T-cell (primary cell): ENCODE measurements around the gene HOXB7. TPM values are rescaled to one million over a fixed set of nuclear protein-coding genes. Genes with fewer than 3 reads are reported as not detected.
A peak's percentile ranks its signal among the peaks of the same experiment; 100 is the strongest.

ENCODE experiments used
- ATAC-seq, 4 experiments: fragments of 200-7000 bp in 3 of 4; fragments of 150-1000 bp in 1 of 4; cut with Tn5 transposase; replicated peaks in 1 of 4; 1 replicate in 3 of 4; 2 replicates in 1 of 4; pipeline ENCODE4 v1.10.0; 2021; ENCODE audit warnings: moderate library complexity in 3 of 4, mild to moderate bottlenecking in 2 of 4, moderate number of reproducible peaks in 1 of 4
- CTCF ChIA-PET, 2 donors: fragments of 300-600 bp; sonication (Branson Sonifier 250); formaldehyde crosslinking; loops; one replicate each; lab custom pipeline; 2022; ENCODE audit warnings: antibody characterized with exemption in 2 of 2; lab: Charles Lee
- POLR2A ChIA-PET, 2 donors: fragments of 300-600 bp; sonication (Branson Sonifier 250); formaldehyde crosslinking; loops; one replicate each; lab custom pipeline; 2022; ENCODE audit warnings: antibody characterized with exemption in 2 of 2; lab: Charles Lee
- DNase-seq, 35 experiments: peaks; one replicate each; pipeline versions ENCODE4 v3.0.0 to v3.0.0-alpha.2; 2013 to 2023
- H3K27ac ChIP-seq: one replicate; pipeline ENCODE4 v1.5.1; 2013; ENCODE audit warnings: low read length
- H3K27me3 ChIP-seq, 2 experiments: replicated peaks in 1 of 2; 1 replicate in 1 of 2; 2 replicates in 1 of 2; pipeline versions ENCODE4 v1.6.1 to v1.7.0; 2013; ENCODE audit warnings: low read length in 1 of 2, mixed read lengths in 1 of 2; ENCODE audit not compliant: control insufficient read depth in 2 of 2, insufficient read depth in 2 of 2; ENCODE audit errors: extremely low read depth in 1 of 2
- H3K36me3 ChIP-seq, 2 donors: 1 replicate in 1 of 2; 2 replicates in 1 of 2; pipeline versions ENCODE4 v1.6.1 to v1.7.0; 2013; ENCODE audit warnings: low read length in 1 of 2; ENCODE audit not compliant: control insufficient read depth in 2 of 2, insufficient read depth in 1 of 2; ENCODE audit errors: extremely low read depth in 1 of 2
- H3K4me1 ChIP-seq, 2 experiments: 1 replicate in 1 of 2; 2 replicates in 1 of 2; pipeline versions ENCODE4 v1.6.1 to v1.7.0; 2013; ENCODE audit warnings: low read length in 2 of 2, mixed read lengths in 1 of 2; ENCODE audit not compliant: insufficient read depth in 2 of 2, control insufficient read depth in 1 of 2; ENCODE audit errors: extremely low read depth in 1 of 2
- H3K4me3 ChIP-seq, 2 donors: 1 replicate in 1 of 2; 2 replicates in 1 of 2; pipeline versions ENCODE4 v1.5.1 to v1.7.0; 2013; ENCODE audit warnings: mild to moderate bottlenecking in 2 of 2, low read length in 1 of 2, moderate library complexity in 1 of 2; ENCODE audit not compliant: control insufficient read depth in 1 of 2; ENCODE audit errors: extremely low read depth in 1 of 2
- H3K9me3 ChIP-seq: 2 replicates; pipeline ENCODE4 v1.7.0; 2013
- H3K27ac Mint-ChIP-seq, 2 donors: one replicate each; pipeline ENCODE4 v1.8.0; 2020 to 2021; ENCODE audit warnings: mild to moderate bottlenecking in 2 of 2, mixed read lengths in 2 of 2
- H3K27me3 Mint-ChIP-seq, 2 donors: one replicate each; pipeline ENCODE4 v1.8.0; 2021 to 2022; ENCODE audit warnings: mixed read lengths in 2 of 2
- H3K36me3 Mint-ChIP-seq: one replicate; pipeline ENCODE4 v1.8.0; 2021; ENCODE audit warnings: mixed read lengths
- H3K4me1 Mint-ChIP-seq, 3 donors: one replicate each; pipeline ENCODE4 v1.8.0; 2020 to 2022; ENCODE audit warnings: mixed read lengths in 3 of 3, mild to moderate bottlenecking in 1 of 3
- H3K4me3 Mint-ChIP-seq, 3 donors: one replicate each; pipeline ENCODE4 v1.8.0; 2020 to 2022; ENCODE audit warnings: mild to moderate bottlenecking in 3 of 3, mixed read lengths in 3 of 3, moderate library complexity in 3 of 3
- H3K9me3 Mint-ChIP-seq, 3 donors: one replicate each; pipeline ENCODE4 v1.8.0; 2020 to 2022; ENCODE audit warnings: mixed read lengths in 3 of 3
- WGBS: methylation state at CpG from one replicate; pipeline ENCODE4 v1.1.5; 2013; ENCODE audit warnings: missing lambda C conversion rate; ENCODE audit not compliant: insufficient coverage; 5-methylcytosine and 5-hydroxymethylcytosine counted together
- total RNA-seq, 35 experiments: library from RNA in 6 of 35; stranded (reverse) in 6 of 35; fragments of 120-200 nt in 1 of 35; gene quantifications; one replicate each; pipeline versions ENCODE4 v1.2.1 to v1.2.4 and lab custom pipeline; 2013 to 2026

Gene HOXB7
- total RNA-seq, 5 donors from 2014 or later (not counting 1 experiment from before 2014, with no cell fraction given): 0.47 to 0.66 (median 0.60) TPM; not detected in 2

- Mint-ChIP-seq H3K4me3 (peak overlapping the region in 1 of 3 donors; percentile 82), H3K9me3 (no peaks in the 10 kb centered on the region), H3K4me1 (peaks cover 27 to 33% (median 31%) of the 10 kb centered on the region in 3 donors), H3K36me3 (no peaks in the 10 kb centered on the region), H3K27ac (no peak overlapping the region), H3K27me3 (peaks cover 87 to 88% of the 10 kb centered on the region in 2 donors)
- DNase-seq: no peak
- ChIA-PET CTCF (interaction anchor here (0.5 to 1.8 kb wide), 3 partner anchors 140 to 325 kb away, joined by 3 to 10 read pairs (median 5); no protein-coding TSS in a partner anchor), POLR2A (interaction anchor here in 1 of 2 donors (0.5 kb wide), 1 partner anchor 188 kb away, joined by 10 read pairs; no protein-coding TSS in a partner anchor)
- no peaks in the 10 kb centered on the region for H3K36me3 ChIP-seq
- 90% methylated on average over 2 of the region's 10 CpGs for WGBS
- no peak overlapping the region for H3K27ac ChIP-seq
- ATAC-seq: no peak
- no peak overlapping the region for H3K4me3 ChIP-seq
- H3K27me3 ChIP-seq: peaks cover 0 to 85% of the 10 kb centered on the region in 2 experiments
- H3K4me1 ChIP-seq: peaks cover 4 to 33% of the 10 kb centered on the region in 2 experiments
- no peaks in the 10 kb centered on the region for H3K9me3 ChIP-seq
Measured at GRCh38 chr17:48591255-48592056, 19.4 kb downstream of the HOXB7 start.

- ChIA-PET CTCF (interaction anchor here (0.8 to 1.0 kb wide), 2 partner anchors 11 to 239 kb away, joined by 6 to 8 read pairs; no protein-coding TSS in a partner anchor), POLR2A (interaction anchor here (0.6 kb wide), 2 partner anchors 88 to 424 kb away, joined by 4 to 6 read pairs; no protein-coding TSS in a partner anchor)
- Mint-ChIP-seq H3K27me3 (peaks cover 88 to 89% of the 10 kb centered on the region in 2 donors), H3K9me3 (no peaks in the 10 kb centered on the region), H3K27ac (no peak overlapping the region), H3K36me3 (no peaks in the 10 kb centered on the region), H3K4me1 (peaks cover 30 to 38% (median 33%) of the 10 kb centered on the region in 3 donors), H3K4me3 (no peak overlapping the region)
- Histone ChIP-seq H3K4me3 (no peak overlapping the region), H3K27ac (no peak overlapping the region), H3K4me1 (peaks cover 9 to 33% of the 10 kb centered on the region in 2 experiments), H3K36me3 (no peaks in the 10 kb centered on the region), H3K9me3 (no peaks in the 10 kb centered on the region), H3K27me3 (peaks cover 0 to 85% of the 10 kb centered on the region in 2 experiments)
- ATAC-seq (no peak), DNase-seq (no peak)
Measured at GRCh38 chr17:48590607-48591161, 20.1 kb downstream of the HOXB7 start.

GRCh38 chr17:48589831-48590606, 20.8 kb downstream of the HOXB7 start, which contains the start of gene HOXB3:
HOXB3 (minus strand) TSS chr17:48590241; CDS start chr17:48552474, 37,767 bp downstream.
- Mint-ChIP-seq H3K36me3 (no peaks in the 10 kb centered on the region), H3K4me1 (peaks cover 37 to 41% (median 39%) of the 10 kb centered on the region in 3 donors)
- no peak for ATAC-seq

GRCh38 chr17:48589060-48589830, 21.6 kb downstream of the HOXB7 start:
- Mint-ChIP-seq H3K36me3 (no peaks in the 10 kb centered on the region), H3K27me3 (peaks cover 87% of the 10 kb centered on the region in 2 donors), H3K4me3 (no peak overlapping the region), H3K4me1 (peaks cover 39 to 43% (median 42%) of the 10 kb centered on the region in 3 donors), H3K27ac (no peak overlapping the region), H3K9me3 (no peaks in the 10 kb centered on the region)
- Histone ChIP-seq H3K9me3 (no peaks in the 10 kb centered on the region), H3K4me3 (no peak overlapping the region), H3K4me1 (peaks cover 11 to 42% of the 10 kb centered on the region in 2 experiments), H3K36me3 (no peaks in the 10 kb centered on the region), H3K27me3 (peaks cover 0 to 81% of the 10 kb centered on the region in 2 experiments), H3K27ac (no peak overlapping the region)
- ChIA-PET CTCF (interaction anchor here (0.5 to 2.0 kb wide), 8 partner anchors 12 to 281 kb away, joined by 3 to 8 read pairs (median 4); no protein-coding TSS in a partner anchor), POLR2A (interaction anchor here in 1 of 2 donors (0.6 kb wide), 1 partner anchor 25 kb away, joined by 4 read pairs; no protein-coding TSS in a partner anchor)
- 26% methylated on average over 3 of the region's 10 CpGs for WGBS
- peak in 1 of 35 experiments; percentile 14 for DNase-seq
- ATAC-seq: no peak

More at GRCh38 chr17:48589831-48590606, 20.8 kb downstream of the HOXB7 start, which contains the start of gene HOXB3:
- DNase-seq: peak in 1 of 35 experiments; percentile 4
- Histone ChIP-seq H3K27ac (no peak within 1 kb of the TSS), H3K4me3 (no peak within 1 kb of the TSS), H3K36me3 (no peaks in the 10 kb centered on the region), H3K27me3 (peaks cover 0 to 84% of the 10 kb centered on the region in 2 experiments), H3K4me1 (peaks cover 11 to 39% of the 10 kb centered on the region in 2 experiments), H3K9me3 (no peaks in the 10 kb centered on the region)
- WGBS: 51% methylated on average over 5 of the region's 23 CpGs
- Mint-ChIP-seq H3K4me3 (no peak within 1 kb of the TSS), H3K27ac (no peak within 1 kb of the TSS), H3K27me3 (peaks cover 87 to 88% of the 10 kb centered on the region in 2 donors), H3K9me3 (no peaks in the 10 kb centered on the region)
- ChIA-PET POLR2A (interaction anchor here (0.6 kb wide), 2 partner anchors 87 to 423 kb away, joined by 4 to 6 read pairs; no protein-coding TSS in a partner anchor), CTCF (interaction anchor here (0.5 to 1.0 kb wide), 3 partner anchors 12 to 264 kb away, joined by 4 to 8 read pairs (median 6); no protein-coding TSS in a partner anchor)

- H3K27me3 Mint-ChIP-seq: peaks cover 88 to 89% of the 10 kb centered on the region in 2 donors
Measured at GRCh38 chr17:48588528-48588927, 22.3 kb downstream of the HOXB7 start.

More at GRCh38 chr17:48588528-48588927, 22.3 kb downstream of the HOXB7 start:
- DNase-seq (peak in 1 of 35 experiments; percentile 3), ATAC-seq (no peak)
- ChIA-PET POLR2A (interaction anchor here in 1 of 2 donors (0.6 kb wide), 1 partner anchor 26 kb away, joined by 4 read pairs; no protein-coding TSS in a partner anchor), CTCF (interaction anchor here (0.6 to 2.0 kb wide), 11 partner anchors 33 to 326 kb away, joined by 3 to 9 read pairs (median 3); no protein-coding TSS in a partner anchor)
- H3K27me3 ChIP-seq: peaks cover 0 to 77% of the 10 kb centered on the region in 2 experiments
- WGBS: no CpG with 5 or more reads among the region's 2 CpGs
- H3K9me3 ChIP-seq: no peaks in the 10 kb centered on the region
- no peak overlapping the region for H3K4me3 Mint-ChIP-seq
- peaks cover 10 to 34% of the 10 kb centered on the region in 2 experiments for H3K4me1 ChIP-seq
- H3K36me3 Mint-ChIP-seq: no peaks in the 10 kb centered on the region
- no peak overlapping the region for H3K27ac ChIP-seq
- no peaks in the 10 kb centered on the region for H3K36me3 ChIP-seq
- peaks cover 36 to 39% (median 36%) of the 10 kb centered on the region in 3 donors for H3K4me1 Mint-ChIP-seq
- H3K4me3 ChIP-seq: no peak overlapping the region
- peak overlapping the region in 1 of 2 donors; percentile 46 for H3K27ac Mint-ChIP-seq
- no peaks in the 10 kb centered on the region for H3K9me3 Mint-ChIP-seq
